ENCODE data around the gene FAIM2. TPM values are rescaled to one million over a fixed set of nuclear protein-coding genes. Genes with fewer than 3 reads are reported as not detected.

Gene FAIM2
- total RNA-seq, 6 donors from 2014 or later = 0.30 to 2.0 (median 0.64) TPM; not detected in 2

DNA sequence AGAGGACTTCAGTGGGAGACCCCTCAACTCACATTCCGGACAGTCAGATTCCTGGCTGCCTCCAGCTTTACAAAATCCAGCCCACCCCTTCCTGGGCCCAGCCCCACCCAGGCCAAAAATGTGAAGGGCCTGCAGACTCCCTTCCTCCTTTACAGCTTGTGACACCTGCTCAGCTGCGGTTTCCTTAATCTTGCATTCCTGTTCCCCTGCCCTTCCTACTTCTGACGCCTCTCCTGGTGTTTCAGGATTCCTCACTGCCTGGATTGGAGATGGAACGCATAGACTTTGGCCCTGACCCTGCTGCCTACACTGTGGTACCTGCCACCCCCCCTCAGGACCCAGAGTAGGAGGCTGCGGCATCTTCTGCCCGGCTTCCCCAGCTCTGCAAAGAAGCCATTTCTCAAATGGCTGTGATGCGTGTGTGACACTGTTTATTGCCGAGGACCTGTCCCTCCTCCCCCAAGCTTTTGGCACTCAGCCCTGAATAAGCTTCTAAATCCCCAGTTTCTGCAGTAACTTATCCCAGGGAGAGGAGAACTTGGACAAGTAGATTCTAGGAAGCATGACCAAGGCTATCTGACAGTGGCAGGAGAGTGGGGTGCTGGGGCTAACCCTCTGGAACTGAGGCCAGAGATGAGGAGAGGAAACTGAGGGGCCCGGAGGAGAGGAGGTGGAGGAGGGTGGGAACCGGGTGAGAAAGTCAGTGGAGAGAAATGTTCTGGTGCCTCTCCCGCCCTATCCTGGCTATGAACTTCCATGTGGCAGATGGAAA is 35.9 kb downstream of the FAIM2 start:
- Histone ChIP-seq H3K36me3 (no peaks in the 10 kb centered on the region), H3K27ac (peak overlapping the region; percentile 35 to 44 (median 40)), H3K9me3 (no peaks in the 10 kb centered on the region), H3K4me1 (peaks cover 19 to 28% (median 27%) of the 10 kb centered on the region in 4 donors), H3K4me3 (no peak overlapping the region), H3K27me3 (no peaks in the 10 kb centered on the region)
- TF ChIP-seq POLR2A (IDR thresholded peaks at IDR 0.05) = no peak
- TF ChIP-seq, protein P1, sequence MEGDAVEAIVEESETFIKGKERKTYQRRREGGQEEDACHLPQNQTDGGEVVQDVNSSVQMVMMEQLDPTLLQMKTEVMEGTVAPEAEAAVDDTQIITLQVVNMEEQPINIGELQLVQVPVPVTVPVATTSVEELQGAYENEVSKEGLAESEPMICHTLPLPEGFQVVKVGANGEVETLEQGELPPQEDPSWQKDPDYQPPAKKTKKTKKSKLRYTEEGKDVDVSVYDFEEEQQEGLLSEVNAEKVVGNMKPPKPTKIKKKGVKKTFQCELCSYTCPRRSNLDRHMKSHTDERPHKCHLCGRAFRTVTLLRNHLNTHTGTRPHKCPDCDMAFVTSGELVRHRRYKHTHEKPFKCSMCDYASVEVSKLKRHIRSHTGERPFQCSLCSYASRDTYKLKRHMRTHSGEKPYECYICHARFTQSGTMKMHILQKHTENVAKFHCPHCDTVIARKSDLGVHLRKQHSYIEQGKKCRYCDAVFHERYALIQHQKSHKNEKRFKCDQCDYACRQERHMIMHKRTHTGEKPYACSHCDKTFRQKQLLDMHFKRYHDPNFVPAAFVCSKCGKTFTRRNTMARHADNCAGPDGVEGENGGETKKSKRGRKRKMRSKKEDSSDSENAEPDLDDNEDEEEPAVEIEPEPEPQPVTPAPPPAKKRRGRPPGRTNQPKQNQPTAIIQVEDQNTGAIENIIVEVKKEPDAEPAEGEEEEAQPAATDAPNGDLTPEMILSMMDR (IDR thresholded peaks at IDR 0.05) = no peak
- no peak for TF ChIP-seq EP300 (IDR thresholded peaks at IDR 0.05)
- TF ChIP-seq POLR2AphosphoS5 (IDR thresholded peaks at IDR 0.05) = no peak
- DNase-seq = no peak
- ATAC-seq (ENCODE audit: low FRiP score in 2 of 2) = peak in 1 of 2 donors; percentile 83
- 47 to 54% methylated on average over 10 to 11 of the region's 11 CpGs for WGBS, 2 donors

- H3K4me3 ChIP-seq = no peak overlapping the region
- H3K9me3 ChIP-seq = no peaks in the 10 kb centered on the region
- peak; percentile 69 to 85 for ATAC-seq (ENCODE audit: low FRiP score in 2 of 2)
- TF ChIP-seq, protein P1 (IDR thresholded peaks at IDR 0.05) = peak; percentile 94 to 99 (median 96)
- TF ChIP-seq POLR2A (IDR thresholded peaks at IDR 0.05) (peak in 1 of 4 donors; percentile 26), EP300 (IDR thresholded peaks at IDR 0.05) (no peak), POLR2AphosphoS5 (IDR thresholded peaks at IDR 0.05) (no peak)
- peak in 1 of 2 donors; percentile 78 for DNase-seq
- H3K27me3 ChIP-seq = no peaks in the 10 kb centered on the region
- H3K4me1 ChIP-seq = peaks cover 19 to 28% (median 27%) of the 10 kb centered on the region in 4 donors
- WGBS, 2 donors = 39 to 40% methylated on average over 17 to 19 of the region's 19 CpGs
- H3K36me3 ChIP-seq = no peaks in the 10 kb centered on the region
- peak overlapping the region; percentile 35 to 44 (median 40) for H3K27ac ChIP-seq
Observed at GRCh38 chr12:49866859-49867569, 36.7 kb downstream of the FAIM2 start.

GRCh38 chr12:49865782-49866135 is 37.9 kb downstream of the FAIM2 start:
- WGBS, 2 donors = 77 to 82% methylated on average over 8 of the region's 8 CpGs
- H3K27ac ChIP-seq = no peak overlapping the region
- no peak for TF ChIP-seq POLR2A (IDR thresholded peaks at IDR 0.05)
- no peak for TF ChIP-seq POLR2AphosphoS5 (IDR thresholded peaks at IDR 0.05)
- no peak for TF ChIP-seq EP300 (IDR thresholded peaks at IDR 0.05)
- TF ChIP-seq, protein P1 (IDR thresholded peaks at IDR 0.05) = no peak
- DNase-seq (no peak), ATAC-seq (ENCODE audit: low FRiP score in 2 of 2) (no peak)
- no peaks in the 10 kb centered on the region for H3K27me3 ChIP-seq
- no peak overlapping the region for H3K4me3 ChIP-seq
- no peaks in the 10 kb centered on the region for H3K9me3 ChIP-seq
- no peaks in the 10 kb centered on the region for H3K36me3 ChIP-seq
- peaks cover 19 to 28% (median 27%) of the 10 kb centered on the region in 4 donors for H3K4me1 ChIP-seq

DNA sequence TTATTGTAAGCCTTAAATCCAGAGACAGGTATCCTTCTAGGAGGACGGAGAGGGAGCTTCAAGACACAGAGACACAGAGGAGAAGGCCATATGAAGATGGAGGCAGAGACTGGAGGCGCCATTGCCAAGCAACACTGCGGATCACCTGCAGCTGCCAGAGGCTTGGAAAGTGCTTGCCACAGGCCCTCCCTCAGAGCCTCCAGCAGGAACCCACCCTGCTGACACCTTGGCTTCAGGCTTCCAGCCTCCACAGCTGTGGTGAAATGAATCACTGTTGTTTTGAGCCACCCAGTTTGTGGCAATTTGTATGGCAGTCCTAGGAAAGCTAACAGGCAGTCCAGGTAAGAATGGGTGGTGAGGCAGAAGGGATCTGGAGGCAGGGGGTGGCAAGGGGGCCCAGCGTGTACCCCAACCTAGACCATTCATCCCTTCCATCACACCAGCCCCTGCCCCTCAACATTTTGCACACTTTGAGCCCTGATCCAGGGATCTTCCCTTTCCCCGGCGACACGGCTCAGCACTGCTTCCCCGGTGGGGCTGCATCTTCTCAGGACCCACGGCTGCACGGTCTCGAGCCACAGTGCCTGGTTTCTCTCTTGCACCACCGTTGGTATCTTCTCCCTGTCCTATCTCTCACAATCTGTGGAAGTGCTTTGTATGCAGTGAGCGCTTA is 38.5 kb downstream of the FAIM2 start:
- Histone ChIP-seq H3K9me3 (no peaks in the 10 kb centered on the region), H3K27me3 (no peaks in the 10 kb centered on the region), H3K4me3 (no peak overlapping the region), H3K36me3 (no peaks in the 10 kb centered on the region), H3K27ac (no peak overlapping the region), H3K4me1 (peaks cover 19 to 28% (median 27%) of the 10 kb centered on the region in 4 donors)
- DNase-seq = no peak
- no peak for ATAC-seq (ENCODE audit: low FRiP score in 2 of 2)
- WGBS, 2 donors = 86 to 89% methylated on average over 13 of the region's 13 CpGs
- TF ChIP-seq, protein P1 (IDR thresholded peaks at IDR 0.05) = no peak
- TF ChIP-seq POLR2A (IDR thresholded peaks at IDR 0.05) (no peak), POLR2AphosphoS5 (IDR thresholded peaks at IDR 0.05) (no peak), EP300 (IDR thresholded peaks at IDR 0.05) (no peak)

All from upper lobe of left lung (tissue), 6 donors.